CD4-positive, alpha-beta memory T cell (primary cell): ENCODE results near the gene VPS52. TPM values are rescaled to one million over a fixed set of nuclear protein-coding genes. Genes with fewer than 3 reads are reported as not detected.

ENCODE experiments used
- CTCF ChIA-PET: fragments of 350-600 bp; sonication (Branson Sonifier 250); formaldehyde crosslinking; loops from one replicate; lab custom pipeline; 2021; ENCODE audit warnings: inconsistent platforms; ENCODE audit not compliant: partially characterized antibody; lab: Charles Lee
- POLR2A ChIA-PET: fragments of 350-600 bp; sonication (Branson Sonifier 250); formaldehyde crosslinking; loops from one replicate; lab custom pipeline; 2021; ENCODE audit not compliant: partially characterized antibody; lab: Charles Lee
- DNase-seq, 5 donors: peaks; one replicate each; pipeline versions ENCODE4 v3.0.0 to v3.0.0-alpha.2; 2020 to 2022; ENCODE audit warnings: mixed read lengths in 1 of 5
- H3K27ac ChIP-seq: one replicate; pipeline ENCODE4 v1.7.0; 2013; ENCODE audit warnings: low read depth, low read length
- H3K27me3 ChIP-seq: 2 replicates; pipeline ENCODE4 v1.7.0; 2013; ENCODE audit warnings: mild to moderate bottlenecking, low read length, moderate library complexity; ENCODE audit not compliant: insufficient read depth
- H3K36me3 ChIP-seq: 2 replicates; pipeline ENCODE4 v1.7.0; 2013; ENCODE audit warnings: mild to moderate bottlenecking, low read length, moderate library complexity; ENCODE audit not compliant: insufficient read depth
- H3K4me1 ChIP-seq: 2 replicates; pipeline ENCODE4 v1.7.0; 2013; ENCODE audit warnings: mild to moderate bottlenecking, low read length, moderate library complexity; ENCODE audit not compliant: insufficient read depth
- H3K4me3 ChIP-seq, 2 donors: one replicate each; pipeline ENCODE4 v1.7.0; 2013; ENCODE audit warnings: low read length in 2 of 2, mild to moderate bottlenecking in 1 of 2
- H3K9me3 ChIP-seq, 2 donors: one replicate each; pipeline ENCODE4 v1.7.0; 2013; ENCODE audit warnings: low read length in 2 of 2, control low read depth in 1 of 2; ENCODE audit not compliant: control insufficient read depth in 1 of 2
- H3K27ac Mint-ChIP-seq, 7 donors: one replicate each; pipeline ENCODE4 v1.8.0; 2020 to 2021; ENCODE audit warnings: mixed read lengths in 7 of 7, mild to moderate bottlenecking in 6 of 7, inconsistent platforms in 3 of 7, moderate library complexity in 3 of 7
- H3K27me3 Mint-ChIP-seq, 2 donors: one replicate each; pipeline ENCODE4 v1.8.0; 2020 to 2021; ENCODE audit warnings: mixed read lengths in 2 of 2
- H3K36me3 Mint-ChIP-seq, 2 donors: one replicate each; pipeline ENCODE4 v1.8.0; 2020 to 2021; ENCODE audit warnings: mixed read lengths in 2 of 2, inconsistent platforms in 1 of 2, mild to moderate bottlenecking in 1 of 2
- H3K4me1 Mint-ChIP-seq, 4 donors: one replicate each; pipeline ENCODE4 v1.8.0; 2020 to 2021; ENCODE audit warnings: mixed read lengths in 4 of 4, mild to moderate bottlenecking in 1 of 4
- H3K4me3 Mint-ChIP-seq, 8 donors: one replicate each; pipeline ENCODE4 v1.8.0; 2020 to 2021; ENCODE audit warnings: mixed read lengths in 8 of 8, mild to moderate bottlenecking in 7 of 8, moderate library complexity in 6 of 8, inconsistent platforms in 3 of 8
- H3K9me3 Mint-ChIP-seq, 8 donors: one replicate each; pipeline ENCODE4 v1.8.0; 2020 to 2021; ENCODE audit warnings: mixed read lengths in 8 of 8, mild to moderate bottlenecking in 5 of 8, inconsistent platforms in 3 of 8, moderate library complexity in 1 of 8
- intact Hi-C: fragments of 100-400 bp; cut with micrococcal nuclease; formaldehyde crosslinking; loops from one replicate; pipeline ENCODE4 v1.15.1; 2023
- microRNA-seq: library from miRNA; unstranded; fragments of <30 nt; microRNA quantifications from one replicate; pipeline ENCODE4 v1.2.0, GENCODE V29; 2021; ENCODE audit warnings: borderline replicate concordance, borderline number of aligned reads, borderline microRNAs expressed, mixed read lengths
- polyA plus RNA-seq, 2 donors: library from polyadenylated mRNA; unstranded; fragments of 300-500 nt; fragmentation: Illumina TruSeq; gene quantifications; one replicate each; pipeline ENCODE4 v1.2.3, GENCODE V29; 2021
- total RNA-seq, 2 experiments: library from RNA; stranded (reverse); gene quantifications; one replicate each; pipeline ENCODE4 v1.2.3, GENCODE V29; 2021

The VPS52 gene
- total and polyA plus RNA-seq, 4 experiments from 2014 or later = 13.4 to 95.7 (median 54.0) TPM

DNA sequence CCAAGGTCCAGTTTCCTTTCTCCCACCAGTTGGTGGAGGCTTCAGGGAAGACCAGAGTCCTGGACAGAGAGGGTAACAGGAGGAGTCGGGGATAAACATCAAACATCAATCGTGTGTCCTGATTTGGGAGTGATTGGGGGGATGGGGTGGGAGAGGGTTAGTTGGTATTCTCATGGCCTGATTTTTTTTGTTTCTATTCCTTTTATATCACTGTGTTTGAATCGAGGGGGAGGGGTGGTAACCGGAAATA lies 67.6 kb downstream of the VPS52 start:
- Mint-ChIP-seq H3K36me3 (peaks cover 21 to 55% of the 10 kb centered on the region in 2 donors), H3K27me3 (no peaks in the 10 kb centered on the region), H3K4me1 (peaks cover 38 to 76% (median 57%) of the 10 kb centered on the region in 4 donors), H3K27ac (peak overlapping the region; percentile 75 to 97 (median 91)), H3K9me3 (peaks cover 0 to 2% (median 0%) of the 10 kb centered on the region in 8 donors), H3K4me3 (peak overlapping the region; percentile 87 to 100 (median 94))
- intact Hi-C loops = loop anchor here (1.0 to 10.0 kb wide), 7 partner anchors 45 to 1539 kb away; partner anchors contain the start of genes C6orf47, CSNK2B, CUTA and GPANK1
- H3K9me3 ChIP-seq = no peaks in the 10 kb centered on the region
- peak overlapping the region; percentile 73 for H3K27ac ChIP-seq
- H3K36me3 ChIP-seq = peaks cover 13% of the 10 kb centered on the region
- peak overlapping the region in 1 of 2 donors; percentile 88 for H3K4me3 ChIP-seq
- POLR2A ChIA-PET = interaction anchor here (0.5 to 2.4 kb wide), 7 partner anchors 9 to 1232 kb away, joined by 3 to 18 read pairs (median 4); partner anchors contain the start of genes DXO, HLA-DPA1 and RGL2
- H3K27me3 ChIP-seq = no peaks in the 10 kb centered on the region
- peaks cover 57% of the 10 kb centered on the region for H3K4me1 ChIP-seq
- CTCF ChIA-PET = interaction anchor here (1.5 to 2.0 kb wide), 2 partner anchors 9 to 45 kb away, joined by 6 to 11 read pairs; no protein-coding TSS in a partner anchor
- no peak for DNase-seq

DNA sequence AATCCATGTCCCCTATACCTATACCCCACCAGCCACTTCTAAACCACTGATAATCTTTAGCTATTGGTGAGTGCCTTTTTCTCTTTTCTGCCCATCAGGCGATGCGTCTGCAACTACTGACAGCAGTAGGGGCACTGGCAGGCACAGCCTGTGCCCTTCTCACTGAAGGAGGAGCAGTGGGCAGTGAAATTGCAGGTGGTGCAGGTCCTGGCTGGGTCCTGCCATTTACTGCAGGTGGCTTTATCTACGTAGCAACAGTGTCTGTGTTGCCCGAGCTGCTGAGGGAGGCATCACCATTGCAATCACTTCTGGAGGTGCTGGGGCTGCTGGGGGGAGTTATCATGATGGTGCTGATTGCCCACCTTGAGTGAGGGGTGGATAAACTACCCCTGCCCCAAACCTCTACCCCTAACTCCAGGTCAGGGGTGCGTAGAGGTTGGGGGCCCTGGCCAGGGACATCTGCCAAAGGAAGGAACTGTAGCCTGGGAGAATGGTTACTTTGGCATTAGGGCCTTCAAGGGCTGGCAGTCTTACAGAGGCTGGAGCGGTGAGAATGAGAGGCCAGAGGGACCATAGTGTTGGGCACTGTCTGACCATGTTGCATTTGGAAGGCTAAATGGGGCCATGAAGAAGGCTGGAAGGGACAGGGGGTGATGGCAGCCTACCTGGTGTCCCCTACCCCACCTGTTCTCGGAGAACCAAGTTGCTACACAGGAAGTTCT lies 68.1 kb downstream of the VPS52 start:
- Histone ChIP-seq H3K9me3 (no peaks in the 10 kb centered on the region), H3K27ac (peak overlapping the region; percentile 73), H3K27me3 (no peaks in the 10 kb centered on the region), H3K36me3 (peaks cover 13% of the 10 kb centered on the region), H3K4me3 (peak overlapping the region in 1 of 2 donors; percentile 88), H3K4me1 (peaks cover 56% of the 10 kb centered on the region)
- DNase-seq = no peak
- H3K27me3 Mint-ChIP-seq = no peaks in the 10 kb centered on the region
- peaks cover 21 to 51% of the 10 kb centered on the region in 2 donors for H3K36me3 Mint-ChIP-seq
- peak overlapping the region; percentile 75 to 97 (median 91) for H3K27ac Mint-ChIP-seq
- CTCF ChIA-PET = no interaction called here
- H3K9me3 Mint-ChIP-seq = peaks cover 0 to 2% (median 0%) of the 10 kb centered on the region in 8 donors
- intact Hi-C loops = loop anchor here (1.0 to 10.0 kb wide), 7 partner anchors 46 to 1539 kb away; partner anchors contain the start of genes C6orf47, CSNK2B, CUTA and GPANK1
- POLR2A ChIA-PET = interaction anchor here (1.0 kb wide), 1 partner anchor 45 kb away, joined by 4 read pairs; no protein-coding TSS in a partner anchor
- peak overlapping the region; percentile 87 to 100 (median 97) for H3K4me3 Mint-ChIP-seq
- H3K4me1 Mint-ChIP-seq = peaks cover 37 to 76% (median 56%) of the 10 kb centered on the region in 4 donors

DNA sequence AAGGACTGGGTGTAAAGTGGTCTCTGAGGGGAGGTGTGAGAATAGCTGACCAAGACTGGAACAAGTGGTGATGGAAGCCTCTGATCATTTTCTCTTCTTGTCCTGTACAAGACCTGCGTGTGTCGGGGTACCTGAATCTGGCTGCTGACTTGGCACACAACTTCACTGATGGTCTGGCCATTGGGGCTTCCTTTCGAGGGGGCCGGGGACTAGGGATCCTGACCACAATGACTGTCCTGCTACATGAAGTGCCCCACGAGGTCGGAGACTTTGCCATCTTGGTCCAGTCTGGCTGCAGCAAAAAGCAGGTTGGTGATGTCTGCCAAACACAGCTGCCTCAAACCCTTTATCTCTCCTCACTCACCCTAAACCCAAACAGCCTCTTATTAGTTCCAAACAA lies 68.9 kb downstream of the VPS52 start:
- H3K9me3 ChIP-seq = no peaks in the 10 kb centered on the region
- intact Hi-C loops = loop anchor here (5.0 to 10.0 kb wide), 5 partner anchors 215 to 1538 kb away; partner anchors contain the start of genes C6orf47, CSNK2B, CUTA and GPANK1
- DNase-seq = no peak
- H3K4me1 ChIP-seq = peaks cover 63% of the 10 kb centered on the region
- Mint-ChIP-seq H3K36me3 (peaks cover 21 to 51% of the 10 kb centered on the region in 2 donors), H3K27me3 (no peaks in the 10 kb centered on the region), H3K4me3 (peak overlapping the region; percentile 41 to 100 (median 84)), H3K9me3 (peaks cover 0 to 2% (median 0%) of the 10 kb centered on the region in 8 donors), H3K27ac (peak overlapping the region; percentile 36 to 96 (median 61)), H3K4me1 (peaks cover 43 to 83% (median 63%) of the 10 kb centered on the region in 4 donors)
- ChIA-PET CTCF (no interaction called here), POLR2A (interaction anchor here (1.0 kb wide), 1 partner anchor 46 kb away, joined by 4 read pairs; no protein-coding TSS in a partner anchor)
- H3K27me3 ChIP-seq = no peaks in the 10 kb centered on the region
- H3K27ac ChIP-seq = no peak overlapping the region
- H3K36me3 ChIP-seq = peaks cover 13% of the 10 kb centered on the region
- H3K4me3 ChIP-seq = no peak overlapping the region

DNA sequence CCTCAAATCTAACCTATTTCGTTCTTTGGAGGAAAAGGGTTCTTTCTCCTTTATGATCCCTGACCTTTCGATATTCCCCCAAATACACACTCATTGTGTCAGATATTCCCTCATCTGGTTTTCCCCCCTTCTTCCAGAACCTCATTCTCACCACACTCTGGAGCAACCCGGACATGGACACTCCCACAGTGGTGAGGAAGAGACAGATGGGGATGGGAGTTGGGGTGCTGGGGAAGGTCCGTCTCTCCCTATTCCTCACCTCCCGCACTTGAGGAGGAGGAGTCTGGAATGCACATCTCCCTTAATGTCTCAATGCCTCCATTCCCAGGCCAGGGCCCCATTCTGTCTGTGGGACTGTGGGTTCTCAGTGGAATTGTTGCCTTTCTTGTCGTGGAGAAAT lies 69.7 kb downstream of the VPS52 start:
- peaks cover 48 to 92% (median 70%) of the 10 kb centered on the region in 4 donors for H3K4me1 Mint-ChIP-seq
- CTCF ChIA-PET = no interaction called here
- H3K9me3 Mint-ChIP-seq = peaks cover 0 to 2% (median 0%) of the 10 kb centered on the region in 8 donors
- peaks cover 27 to 58% of the 10 kb centered on the region in 2 donors for H3K36me3 Mint-ChIP-seq
- no peaks in the 10 kb centered on the region for H3K27me3 Mint-ChIP-seq
- peak overlapping the region; percentile 98 to 100 (median 99) for H3K4me3 Mint-ChIP-seq
- DNase-seq = no peak
- Histone ChIP-seq H3K27me3 (no peaks in the 10 kb centered on the region), H3K4me1 (peaks cover 65% of the 10 kb centered on the region), H3K9me3 (no peaks in the 10 kb centered on the region), H3K36me3 (peaks cover 18% of the 10 kb centered on the region), H3K27ac (no peak overlapping the region), H3K4me3 (peak overlapping the region; percentile 99)
- H3K27ac Mint-ChIP-seq = peak overlapping the region; percentile 22 to 98 (median 79)
- POLR2A ChIA-PET = no interaction called here
- intact Hi-C loops = loop anchor here (2.0 to 10.0 kb wide), 6 partner anchors 83 to 1537 kb away; partner anchors contain the start of genes C6orf47, CSNK2B, CUTA and GPANK1

DNA sequence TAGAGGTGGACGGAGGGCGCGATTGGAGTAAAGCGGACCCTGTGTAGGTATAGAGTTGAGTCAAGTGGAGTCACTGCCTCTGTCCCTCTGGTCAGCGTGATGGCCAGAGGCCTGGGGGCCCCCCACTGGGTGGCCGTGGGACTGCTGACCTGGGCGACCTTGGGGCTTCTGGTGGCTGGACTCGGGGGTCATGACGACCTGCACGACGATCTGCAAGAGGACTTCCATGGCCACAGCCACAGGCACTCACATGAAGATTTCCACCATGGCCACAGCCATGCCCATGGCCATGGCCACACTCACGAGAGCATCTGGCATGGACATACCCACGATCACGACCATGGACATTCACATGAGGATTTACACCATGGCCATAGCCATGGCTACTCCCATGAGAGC lies 70.5 kb downstream of the VPS52 start:
- H3K27me3 Mint-ChIP-seq = no peaks in the 10 kb centered on the region
- peak overlapping the region; percentile 99 for H3K4me3 ChIP-seq
- DNase-seq = no peak
- no peaks in the 10 kb centered on the region for H3K9me3 ChIP-seq
- peaks cover 0 to 2% (median 0%) of the 10 kb centered on the region in 8 donors for H3K9me3 Mint-ChIP-seq
- peaks cover 46 to 89% (median 69%) of the 10 kb centered on the region in 4 donors for H3K4me1 Mint-ChIP-seq
- H3K4me3 Mint-ChIP-seq = peak overlapping the region; percentile 98 to 100 (median 99)
- CTCF ChIA-PET = no interaction called here
- peak overlapping the region; percentile 88 for H3K27ac ChIP-seq
- H3K36me3 Mint-ChIP-seq = peaks cover 33 to 63% of the 10 kb centered on the region in 2 donors
- H3K27me3 ChIP-seq = no peaks in the 10 kb centered on the region
- intact Hi-C loops = loop anchor here (2.0 to 10.0 kb wide), 6 partner anchors 82 to 1536 kb away; partner anchors contain the start of genes C6orf47, CSNK2B, CUTA and GPANK1
- peaks cover 24% of the 10 kb centered on the region for H3K36me3 ChIP-seq
- H3K27ac Mint-ChIP-seq = peak overlapping the region; percentile 96 to 99 (median 98)
- H3K4me1 ChIP-seq = peaks cover 65% of the 10 kb centered on the region
- POLR2A ChIA-PET = interaction anchor here (1.0 to 1.2 kb wide), 2 partner anchors 50 to 88 kb away, joined by 3 read pairs; partner anchors contain the start of genes PFDN6 and WDR46

Small RNA genes within 50 kb of the gene (microRNA-seq; reads per million reads assigned to microRNA genes)
- gene MIR219A1 (0.96 reads per million), gene MIR6834 (not detected), gene MIR6873 (not detected)

Other genes with a start within 250 kb of the VPS52 start
- 10 to 100 TPM; 17.0 to 18.2 TPM for gene HLA-DPA1, start 198.2 kb downstream of the VPS52 start, total RNA-seq
- gene HLA-DPA1, start 198.2 kb downstream of the VPS52 start, polyA plus RNA-seq = 10 to 100 TPM; 40.0 to 41.6 TPM
- gene HLA-DPB1, start 195.9 kb downstream of the VPS52 start, total RNA-seq = 10 to 100 TPM; 14.5 to 17.2 TPM
- 10 to 100 TPM; 50.5 to 76.9 TPM for gene HLA-DPB1, start 195.9 kb downstream of the VPS52 start, polyA plus RNA-seq
- 1 to 10 TPM; 1.2 to 1.6 TPM for gene COL11A2, start 79.4 kb downstream of the VPS52 start, total RNA-seq
- gene COL11A2, start 79.4 kb downstream of the VPS52 start, polyA plus RNA-seq = under 1 TPM; 0.40 to 0.49 TPM
- gene RXRB, start 71.2 kb downstream of the VPS52 start, total RNA-seq = 10 to 100 TPM; 89.2 to 94.3 TPM
- gene RXRB, start 71.2 kb downstream of the VPS52 start, polyA plus RNA-seq = 10 to 100 TPM in 1 of 2 donors, 1 to 10 TPM in 1; 5.6 to 11.5 TPM
- 10 to 100 TPM; 40.8 to 40.9 TPM for gene SLC39A7, start 71.0 kb downstream of the VPS52 start, total RNA-seq
- gene SLC39A7, start 71.0 kb downstream of the VPS52 start, polyA plus RNA-seq = 10 to 100 TPM; 22.9 to 23.1 TPM
- gene HSD17B8, start 67.2 kb downstream of the VPS52 start, total RNA-seq = 10 to 100 TPM; 20.2 to 22.3 TPM
- 10 to 100 TPM; 57.4 to 77.3 TPM for gene HSD17B8, start 67.2 kb downstream of the VPS52 start, polyA plus RNA-seq
- 10 to 100 TPM; 36.8 to 38.4 TPM for gene RING1, start 63.4 kb downstream of the VPS52 start, total RNA-seq
- gene RING1, start 63.4 kb downstream of the VPS52 start, polyA plus RNA-seq = 1 to 10 TPM; 3.4 to 7.8 TPM
- 1,000 to 10,000 TPM; 3,264 to 3,439 TPM for gene RPS18, start 199 bp upstream of the VPS52 start, total RNA-seq
- 1,000 to 10,000 TPM; 8,832 to 8,968 TPM for gene RPS18, start 199 bp upstream of the VPS52 start, polyA plus RNA-seq
- gene B3GALT4, start 5.2 kb upstream of the VPS52 start, total RNA-seq = 10 to 100 TPM; 43.3 to 46.7 TPM
- 10 to 100 TPM; 22.2 to 30.5 TPM for gene B3GALT4, start 5.2 kb upstream of the VPS52 start, polyA plus RNA-seq
- 10 to 100 TPM; 60.8 to 66.1 TPM for gene WDR46, start 17.4 kb upstream of the VPS52 start, total RNA-seq
- 10 to 100 TPM; 65.8 to 88.9 TPM for gene WDR46, start 17.4 kb upstream of the VPS52 start, polyA plus RNA-seq
- 10 to 100 TPM; 43.6 to 45.5 TPM for gene PFDN6, start 17.7 kb upstream of the VPS52 start, total RNA-seq
- gene PFDN6, start 17.7 kb upstream of the VPS52 start, polyA plus RNA-seq = 10 to 100 TPM; 33.1 to 36.7 TPM
- 10 to 100 TPM; 66.8 to 67.9 TPM for gene RGL2, start 27.1 kb upstream of the VPS52 start, total RNA-seq
- 10 to 100 TPM in 1 of 2 donors, 1 to 10 TPM in 1; 10.0 to 12.5 TPM for gene RGL2, start 27.1 kb upstream of the VPS52 start, polyA plus RNA-seq
- gene TAPBP, start 42.2 kb upstream of the VPS52 start, total RNA-seq = 100 to 1,000 TPM; 240 to 248 TPM
- 100 to 1,000 TPM; 277 to 370 TPM for gene TAPBP, start 42.2 kb upstream of the VPS52 start, polyA plus RNA-seq
- 10 to 100 TPM; 28.6 to 28.7 TPM for gene ZBTB22, start 45.9 kb upstream of the VPS52 start, total RNA-seq
- gene ZBTB22, start 45.9 kb upstream of the VPS52 start, polyA plus RNA-seq = 10 to 100 TPM; 15.3 to 18.4 TPM
- 10 to 100 TPM; 76.4 to 84.7 TPM for gene DAXX, start 51.1 kb upstream of the VPS52 start, total RNA-seq
- 100 to 1,000 TPM in 1 of 2 donors, 10 to 100 TPM in 1; 73.1 to 125 TPM for gene DAXX, start 51.1 kb upstream of the VPS52 start, polyA plus RNA-seq
- gene KIFC1, start 119.9 kb upstream of the VPS52 start, total RNA-seq = under 1 TPM; 0.61 to 0.69 TPM
- under 1 TPM in 1 of 2 donors, not detected in 1; 0.54 TPM for gene KIFC1, start 119.9 kb upstream of the VPS52 start, polyA plus RNA-seq
- gene PHF1, start 139.1 kb upstream of the VPS52 start, total RNA-seq = 100 to 1,000 TPM; 220 TPM
- gene PHF1, start 139.1 kb upstream of the VPS52 start, polyA plus RNA-seq = 10 to 100 TPM; 61.2 to 81.8 TPM
- 100 to 1,000 TPM; 210 to 217 TPM for gene CUTA, start 146.2 kb upstream of the VPS52 start, total RNA-seq
- 100 to 1,000 TPM; 371 to 407 TPM for gene CUTA, start 146.2 kb upstream of the VPS52 start, polyA plus RNA-seq
- gene SYNGAP1, start 148.2 kb upstream of the VPS52 start, total RNA-seq = 10 to 100 TPM; 47.8 to 48.0 TPM
- 1 to 10 TPM in 1 of 2 donors, not detected in 1; 1.9 TPM for gene SYNGAP1, start 148.2 kb upstream of the VPS52 start, polyA plus RNA-seq
- 10 to 100 TPM; 12.1 to 12.8 TPM for gene ZBTB9, start 182.7 kb upstream of the VPS52 start, total RNA-seq
- 10 to 100 TPM in 1 of 2 donors, 1 to 10 TPM in 1; 5.7 to 11.5 TPM for gene ZBTB9, start 182.7 kb upstream of the VPS52 start, polyA plus RNA-seq